ENCODE results near the gene MYLK4. TPM values are rescaled to one million over a fixed set of nuclear protein-coding genes. Genes with fewer than 3 reads are reported as not detected.
"Not testable (repeated sequence)": the region's sequence is repeated elsewhere in the genome, so short reads cannot be mapped to it uniquely, and the experiment has no call there.

MYLK4 gene
- total RNA-seq, 4 donors from 2014 or later, result 0.41 to 0.79 (median 0.67) TPM

DNA sequence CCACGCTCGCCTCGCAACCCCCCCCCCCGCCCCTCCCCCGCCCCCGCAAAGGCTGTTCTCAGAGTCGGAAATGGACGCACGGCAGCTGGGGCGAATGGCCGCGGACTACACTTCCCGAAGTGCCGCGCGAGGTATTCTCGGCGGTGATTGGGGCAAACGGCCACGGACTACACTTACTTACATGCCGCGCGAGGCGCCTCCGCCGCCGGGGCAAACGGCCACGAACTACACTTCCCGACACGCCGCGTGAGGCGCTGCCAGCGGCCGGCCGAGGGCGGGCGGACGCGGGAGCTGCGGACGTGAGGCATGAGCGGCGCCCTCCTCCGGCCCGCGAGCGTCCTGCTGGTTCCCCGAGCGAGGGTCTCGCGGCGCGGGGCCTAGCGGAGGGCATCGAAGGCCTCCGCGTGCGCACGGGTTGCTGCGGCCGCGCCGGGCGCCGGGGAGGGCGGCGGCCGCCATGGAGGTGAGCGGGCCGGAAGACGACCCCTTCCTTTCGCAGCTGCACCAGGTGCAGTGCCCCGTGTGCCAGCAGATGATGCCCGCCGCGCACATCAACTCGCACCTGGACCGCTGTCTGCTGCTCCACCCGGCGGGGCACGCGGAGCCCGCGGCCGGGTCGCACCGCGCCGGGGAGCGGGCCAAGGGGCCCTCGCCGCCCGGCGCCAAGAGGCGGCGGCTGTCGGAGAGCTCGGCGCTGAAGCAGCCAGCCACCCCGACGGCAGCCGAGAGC, 14.6 kb upstream of the MYLK4 start, which contains the start of gene WRNIP1:
WRNIP1 (plus strand) TSS at position 228 of the 730 bp plus-strand sequence; CDS start at position 458, 230 bp downstream.
- Histone ChIP-seq H3K36me3 (no peaks in the 10 kb centered on the region), H3K4me1 (peaks cover 26 to 42% (median 31%) of the 10 kb centered on the region in 4 donors), H3K27me3 (no peaks in the 10 kb centered on the region), H3K27ac (peak within 1 kb of the TSS; percentile 94 to 100 (median 98)), H3K9me3 (no peaks in the 10 kb centered on the region), H3K4me3 (peak within 1 kb of the TSS; percentile 59 to 96 (median 74))
- TF ChIP-seq, protein P1, sequence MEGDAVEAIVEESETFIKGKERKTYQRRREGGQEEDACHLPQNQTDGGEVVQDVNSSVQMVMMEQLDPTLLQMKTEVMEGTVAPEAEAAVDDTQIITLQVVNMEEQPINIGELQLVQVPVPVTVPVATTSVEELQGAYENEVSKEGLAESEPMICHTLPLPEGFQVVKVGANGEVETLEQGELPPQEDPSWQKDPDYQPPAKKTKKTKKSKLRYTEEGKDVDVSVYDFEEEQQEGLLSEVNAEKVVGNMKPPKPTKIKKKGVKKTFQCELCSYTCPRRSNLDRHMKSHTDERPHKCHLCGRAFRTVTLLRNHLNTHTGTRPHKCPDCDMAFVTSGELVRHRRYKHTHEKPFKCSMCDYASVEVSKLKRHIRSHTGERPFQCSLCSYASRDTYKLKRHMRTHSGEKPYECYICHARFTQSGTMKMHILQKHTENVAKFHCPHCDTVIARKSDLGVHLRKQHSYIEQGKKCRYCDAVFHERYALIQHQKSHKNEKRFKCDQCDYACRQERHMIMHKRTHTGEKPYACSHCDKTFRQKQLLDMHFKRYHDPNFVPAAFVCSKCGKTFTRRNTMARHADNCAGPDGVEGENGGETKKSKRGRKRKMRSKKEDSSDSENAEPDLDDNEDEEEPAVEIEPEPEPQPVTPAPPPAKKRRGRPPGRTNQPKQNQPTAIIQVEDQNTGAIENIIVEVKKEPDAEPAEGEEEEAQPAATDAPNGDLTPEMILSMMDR (IDR thresholded peaks at IDR 0.05), result peak; percentile 25 to 80 (median 59)
- TF ChIP-seq EP300 (IDR thresholded peaks at IDR 0.05; ENCODE audit: low read depth) (no peak), POLR2AphosphoS5 (IDR thresholded peaks at IDR 0.05) (peak; percentile 75 to 85 (median 83)), POLR2A (IDR thresholded peaks at IDR 0.05) (peak; percentile 62)
- intact Hi-C loops (cut with DNase I; ENCODE audit: low total_unique reads) (no loop called here), in situ Hi-C loops (cut with MboI; ENCODE audit: low pct_ligation_motif_present in 1 of 4, low pct_unique_long_range_greater_than_20kb in 1 of 4, low sequenced_read_pairs in 3 of 4) (no loop called here)
- DNase-seq, result peak; percentile 98
- 1% methylated on average over 24 of the region's 104 CpGs; no CpG with 5 or more reads in 1 of the 2 donors for WGBS, 2 donors (ENCODE audit: low coverage in 1 of 2)

DNA sequence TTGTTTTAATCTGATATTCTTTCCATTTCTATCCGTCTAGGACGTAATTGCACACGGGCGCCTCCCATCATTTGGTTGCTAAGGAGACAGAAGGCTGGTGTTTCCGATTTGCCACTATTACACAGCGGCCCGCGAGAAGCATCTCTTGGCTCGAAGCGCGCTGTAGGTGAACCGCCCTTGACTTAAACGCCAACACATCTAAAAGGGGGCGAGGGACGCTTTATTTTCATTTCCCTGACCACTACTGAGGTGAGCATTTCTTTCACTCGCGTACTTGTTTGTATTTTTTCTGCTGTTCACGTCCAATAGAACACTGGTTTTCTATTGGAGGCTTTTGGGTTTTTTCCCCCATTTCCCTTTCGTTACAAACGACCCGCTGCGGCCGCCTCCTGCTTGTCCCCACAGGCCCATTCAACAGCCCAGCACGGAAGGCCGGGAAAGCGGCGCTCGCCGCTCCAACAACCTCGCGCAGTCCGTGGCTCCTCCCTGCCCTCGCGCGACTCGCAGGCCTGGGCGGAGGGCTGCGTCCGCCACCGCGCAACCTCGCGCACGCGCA, 14.0 kb upstream of the MYLK4 start:
- 0 to 2% methylated on average over 14 to 45 of the region's 45 CpGs for WGBS, 2 donors (ENCODE audit: low coverage in 1 of 2)
- intact Hi-C loops (cut with DNase I; ENCODE audit: low total_unique reads), result no loop called here
- H3K27ac ChIP-seq, result peak overlapping the region; percentile 89 to 100 (median 94)

DNA sequence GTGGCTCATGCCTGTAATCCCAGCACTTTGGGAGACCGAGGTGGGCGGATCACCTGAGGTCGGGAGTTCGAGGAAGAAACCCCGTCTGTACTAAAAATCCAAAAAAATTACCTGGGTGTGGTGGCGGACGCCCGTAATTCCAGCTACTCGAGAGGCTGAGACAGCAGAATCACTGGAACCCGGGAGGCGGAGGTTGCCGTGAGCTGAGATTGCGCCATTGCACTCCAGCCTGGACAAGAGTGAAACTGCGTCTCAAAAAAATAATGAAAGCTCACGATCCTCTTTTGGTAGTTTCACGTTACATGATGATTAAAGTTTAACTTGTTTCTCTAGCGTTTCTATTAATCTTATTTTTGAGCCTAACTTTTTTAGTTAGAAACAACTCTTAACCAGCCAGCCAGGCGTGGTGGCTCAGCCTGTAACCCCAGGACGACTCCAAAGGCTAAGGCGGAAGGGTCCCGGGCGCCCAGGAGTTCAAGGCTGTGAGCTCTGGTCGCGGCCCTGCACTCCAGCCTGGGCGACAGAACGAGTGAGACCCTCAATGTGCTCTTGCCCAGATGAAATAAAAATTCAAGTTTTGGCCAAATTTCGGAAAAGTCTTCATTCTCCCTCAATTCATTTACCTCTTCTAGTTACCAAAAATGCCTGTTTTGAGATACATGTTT, 13.3 kb upstream of the MYLK4 start:
- H3K4me1 ChIP-seq, result peaks cover 21 to 29% (median 25%) of the 10 kb centered on the region in 4 donors
- DNase-seq, result no peak
- H3K4me3 ChIP-seq, result peak overlapping the region in 2 of 4 donors; percentile 56 to 96
- no peaks in the 10 kb centered on the region for H3K9me3 ChIP-seq
- no peaks in the 10 kb centered on the region for H3K36me3 ChIP-seq
- no peaks in the 10 kb centered on the region for H3K27me3 ChIP-seq
- intact Hi-C loops (cut with DNase I; ENCODE audit: low total_unique reads) (no loop called here), in situ Hi-C loops (cut with MboI; ENCODE audit: low pct_ligation_motif_present in 1 of 4, low pct_unique_long_range_greater_than_20kb in 1 of 4, low sequenced_read_pairs in 3 of 4) (no loop called here)
- peak overlapping the region; percentile 89 to 100 (median 94) for H3K27ac ChIP-seq
- TF ChIP-seq POLR2AphosphoS5 (IDR thresholded peaks at IDR 0.05), result no peak
- TF ChIP-seq POLR2A (IDR thresholded peaks at IDR 0.05), result no peak
- TF ChIP-seq, protein P1 (IDR thresholded peaks at IDR 0.05), result no peak
- TF ChIP-seq EP300 (IDR thresholded peaks at IDR 0.05; ENCODE audit: low read depth), result no peak
- WGBS, 2 donors (ENCODE audit: low coverage in 1 of 2), result 73 to 85% methylated on average over 12 to 27 of the region's 27 CpGs

More for the DNA sequence above, 14.0 kb upstream of the MYLK4 start:
- peaks cover 23 to 36% (median 28%) of the 10 kb centered on the region in 4 donors for H3K4me1 ChIP-seq
- no peaks in the 10 kb centered on the region for H3K36me3 ChIP-seq
- peak; percentile 56 for DNase-seq
- H3K27me3 ChIP-seq, result no peaks in the 10 kb centered on the region
- in situ Hi-C loops (cut with MboI; ENCODE audit: low pct_ligation_motif_present in 1 of 4, low pct_unique_long_range_greater_than_20kb in 1 of 4, low sequenced_read_pairs in 3 of 4), result no loop called here
- H3K9me3 ChIP-seq, result no peaks in the 10 kb centered on the region
- H3K4me3 ChIP-seq, result peak overlapping the region; percentile 33 to 96 (median 49)
- TF ChIP-seq POLR2AphosphoS5 (IDR thresholded peaks at IDR 0.05), result peak in 2 of 3 donors; percentile 2 to 11
- no peak for TF ChIP-seq EP300 (IDR thresholded peaks at IDR 0.05; ENCODE audit: low read depth)

DNA sequence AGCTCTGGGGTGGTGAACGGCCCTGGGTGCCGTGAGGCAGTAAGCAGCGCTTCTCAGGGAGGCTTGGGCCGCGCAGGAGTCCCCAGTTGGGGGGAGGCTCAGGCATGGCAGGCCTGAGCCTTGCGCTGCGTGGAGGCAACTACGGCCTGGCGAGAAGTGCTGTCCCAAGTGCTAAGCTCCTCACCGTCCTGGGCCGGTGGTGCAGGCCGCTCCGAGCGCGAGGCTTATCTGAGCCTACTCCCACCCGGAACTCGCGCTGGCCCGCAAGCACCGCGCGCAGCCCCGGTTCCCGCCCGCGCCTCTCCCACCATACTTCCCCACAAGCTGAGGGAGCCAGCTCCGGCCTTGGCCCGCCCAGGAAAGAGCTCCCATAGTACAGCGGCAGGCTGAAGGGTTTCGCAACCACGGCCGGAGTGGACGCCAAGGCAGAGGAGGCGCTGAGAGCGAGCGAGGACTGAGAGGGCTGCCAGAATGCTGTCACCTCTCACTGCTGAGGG, 12.7 kb upstream of the MYLK4 start:
- Histone ChIP-seq H3K9me3 (no peaks in the 10 kb centered on the region), H3K4me3 (no peak overlapping the region), H3K27ac (no peak overlapping the region), H3K36me3 (no peaks in the 10 kb centered on the region), H3K27me3 (no peaks in the 10 kb centered on the region), H3K4me1 (peaks cover 15 to 23% (median 20%) of the 10 kb centered on the region in 4 donors)
- intact Hi-C loops (cut with DNase I; ENCODE audit: low total_unique reads) (no loop called here), in situ Hi-C loops (cut with MboI; ENCODE audit: low pct_ligation_motif_present in 1 of 4, low pct_unique_long_range_greater_than_20kb in 1 of 4, low sequenced_read_pairs in 3 of 4) (no loop called here)
- WGBS, 2 donors (ENCODE audit: low coverage in 1 of 2), result 96% methylated on average over 35 of the region's 36 CpGs; no CpG with 5 or more reads in 1 of the 2 donors
- DNase-seq, result no peak
- TF ChIP-seq POLR2AphosphoS5 (IDR thresholded peaks at IDR 0.05), result no peak
- TF ChIP-seq, protein P1 (IDR thresholded peaks at IDR 0.05), result no peak
- no peak for TF ChIP-seq EP300 (IDR thresholded peaks at IDR 0.05; ENCODE audit: low read depth)
- no peak for TF ChIP-seq POLR2A (IDR thresholded peaks at IDR 0.05)

DNA sequence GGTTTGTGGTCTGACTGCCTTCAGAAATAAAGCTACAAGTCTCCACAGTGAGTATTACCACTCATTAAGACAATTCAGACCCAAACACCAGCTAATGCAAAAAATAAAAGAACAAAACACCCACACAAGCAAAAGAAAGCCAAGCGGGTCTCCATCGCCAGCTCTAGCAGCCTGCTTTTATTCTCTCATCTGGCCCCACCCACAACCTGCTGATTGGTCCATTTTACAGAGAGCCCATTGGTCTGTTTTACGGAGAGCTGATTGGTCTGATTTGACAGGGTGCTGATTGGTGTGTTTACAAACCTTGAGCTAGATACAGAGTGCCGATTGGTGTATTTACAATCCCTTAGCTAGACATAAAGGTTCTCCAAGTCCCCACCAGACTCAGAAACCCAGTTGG, 12.1 kb upstream of the MYLK4 start:
- 99% methylated on average over 4 of the region's 4 CpGs; no CpG with 5 or more reads in 1 of the 2 donors for WGBS, 2 donors (ENCODE audit: low coverage in 1 of 2)
- DNase-seq; H3K36me3 ChIP-seq; in situ Hi-C loops (cut with MboI; ENCODE audit: low pct_ligation_motif_present in 1 of 4, low pct_unique_long_range_greater_than_20kb in 1 of 4, low sequenced_read_pairs in 3 of 4); H3K4me3 ChIP-seq; H3K9me3 ChIP-seq; H3K27me3 ChIP-seq; intact Hi-C loops (cut with DNase I; ENCODE audit: low total_unique reads); H3K27ac ChIP-seq: not testable (repeated sequence)
- H3K4me1 ChIP-seq, result peaks cover 10 to 18% (median 14%) of the 10 kb centered on the region in 4 donors

Measured in transverse colon (tissue), 4 donors.